HepG2 (cell line): Measurements from ENCODE around the gene MLYCD. TPM values are rescaled to one million over a fixed set of nuclear protein-coding genes. Genes with fewer than 3 reads are reported as not detected.

Experiments used
- ATAC-seq: fragments of 200-7000 bp; cut with Tn5 transposase; 3 replicates; pipeline ENCODE4 v1.9.1; 2020; ENCODE audit warnings: mild to moderate bottlenecking, moderate library complexity
- BruUV-seq: library from RNA; stranded (reverse); fragments of 400-500 nt; replicated peaks from 2 replicates; lab custom pipeline; 2021; lab: Mats Ljungman, UMichigan
- CTCF ChIA-PET: fragments of 300-600 bp; formaldehyde crosslinking; extraction: SDS; loops from one replicate; lab custom pipeline; 2021; ENCODE audit warnings: low total read pairs, inconsistent platforms, low intra/inter-chr PET ratio; lab: Yijun Ruan, JAX
- POLR2A ChIA-PET: fragments of 350-600 bp; sonication (Branson Sonifier 250); formaldehyde crosslinking; loops from one replicate; lab custom pipeline; 2020; ENCODE audit warnings: antibody characterized with exemption, inconsistent platforms; lab: Yijun Ruan, JAX
- DNase-seq: peaks from one replicate; pipeline ENCODE4 v3.0.0-alpha.2; 2015; ENCODE audit warnings: low spot score
- FAIRE-seq: peaks from 3 replicates; lab custom pipeline; 2011; peaks lifted over from hg19 to GRCh38; lab: Jason Lieb, UNC
- H2AFZ ChIP-seq: one replicate; pipeline ENCODE4 v1.6.1; 2011; ENCODE audit warnings: low read length, inconsistent platforms
- H3K27ac ChIP-seq: fragments of 300-600 bp; 3 replicates; pipeline ENCODE4 v1.8.0; 2011; ENCODE audit warnings: mixed run types, mild to moderate bottlenecking, mixed read lengths, low read length, inconsistent platforms; ENCODE audit not compliant: insufficient read depth; ENCODE audit errors: extremely low read length
- H3K27me3 ChIP-seq, 2 experiments: fragments of 200-600 bp in 1 of 2; 2 replicates in 1 of 2; 3 replicates in 1 of 2; pipeline versions ENCODE4 v1.6.0 to v1.8.0; 2011; ENCODE audit warnings: low read length in 2 of 2, mild to moderate bottlenecking in 2 of 2, moderate library complexity in 2 of 2, inconsistent platforms in 1 of 2; ENCODE audit not compliant: insufficient read depth in 2 of 2, control insufficient read depth in 1 of 2
- H3K36me3 ChIP-seq, 2 experiments: fragments of 200-600 bp in 1 of 2; replicated peaks in 1 of 2; 2 replicates in 1 of 2; 3 replicates in 1 of 2; pipeline versions ENCODE4 v1.5.1 to v1.8.0; 2011; ENCODE audit warnings: low read length in 2 of 2, inconsistent platforms in 1 of 2; ENCODE audit not compliant: insufficient read depth in 2 of 2, control insufficient read depth in 1 of 2
- H3K4me1 ChIP-seq: 2 replicates; pipeline ENCODE4 v1.5.1; 2012; ENCODE audit warnings: low read length, inconsistent platforms; ENCODE audit not compliant: insufficient read depth
- H3K4me2 ChIP-seq: 2 replicates; pipeline ENCODE4 v1.6.0; 2011; ENCODE audit warnings: low read depth, low read length, inconsistent platforms
- H3K4me3 ChIP-seq, 3 experiments: fragments of 200-600 bp in 1 of 3; sonication (generic), shearing (Covaris generic) in 1 of 3; replicated peaks in 1 of 3; 2 replicates each; pipeline ENCODE4 v1.5.1; 2011 to 2016; ENCODE audit warnings: low read length in 3 of 3, inconsistent platforms in 2 of 3, low read depth in 2 of 3, mild to moderate bottlenecking in 2 of 3, control low read depth in 1 of 3, mixed read lengths in 1 of 3; ENCODE audit not compliant: insufficient read depth in 1 of 3
- H3K79me2 ChIP-seq: one replicate; pipeline ENCODE4 v1.6.1; 2011; ENCODE audit warnings: low read length, inconsistent platforms; ENCODE audit not compliant: insufficient read depth
- H3K9ac ChIP-seq: 2 replicates; pipeline ENCODE4 v1.6.0; 2011; ENCODE audit warnings: mild to moderate bottlenecking, low read depth, low read length, inconsistent platforms; ENCODE audit not compliant: insufficient read depth
- H3K9me3 ChIP-seq: 2 replicates; pipeline ENCODE4 v1.5.1; 2012; ENCODE audit warnings: mild to moderate bottlenecking, low read length
- H4K20me1 ChIP-seq: 2 replicates; pipeline ENCODE4 v1.6.0; 2011; ENCODE audit warnings: inconsistent platforms, mild to moderate bottlenecking, low read length, moderate library complexity; ENCODE audit not compliant: insufficient read depth
- AHDC1 ChIP-seq: sonication (generic); formaldehyde crosslinking; IDR thresholded peaks from 2 replicates; pipeline ENCODE4 v1.5.1; 2020; ENCODE audit warnings: mild to moderate bottlenecking, missing genetic modification reagents, borderline replicate concordance
- KAT2B ChIP-seq: fragments of 150-350 bp; IDR thresholded peaks from 2 replicates; pipeline ENCODE4 v1.6.1; 2014; ENCODE audit warnings: low read depth, low read length, borderline replicate concordance
- MNT ChIP-seq: fragments of 450-650 bp; IDR thresholded peaks from 2 replicates; pipeline ENCODE4 v1.6.1; 2016
- MXI1 ChIP-seq: IDR thresholded peaks from 3 replicates; pipeline ENCODE4 v1.6.1; 2012; ENCODE audit warnings: low read depth, low read length, inconsistent platforms, borderline replicate concordance
- NCOR1 ChIP-seq: fragments of 200-600 bp; sonication (generic); IDR thresholded peaks from 2 replicates; pipeline ENCODE4 v1.7.0; 2017; ENCODE audit warnings: antibody characterized with exemption, low read length, borderline replicate concordance
- POLR2A ChIP-seq, 2 experiments: IDR thresholded peaks; 2 replicates each; pipeline ENCODE4 v1.6.1; 2011; ENCODE audit warnings: low read depth in 2 of 2, low read length in 2 of 2, mild to moderate bottlenecking in 1 of 2, moderate library complexity in 1 of 2; ENCODE audit not compliant: insufficient read depth in 1 of 2
- TBP ChIP-seq: sonication (generic); formaldehyde crosslinking; IDR thresholded peaks from 2 replicates; pipeline ENCODE4 v1.5.0; 2020; ENCODE audit warnings: missing genetic modification reagents
- TCF12 ChIP-seq, 2 experiments: fragments of 450-650 bp in 1 of 2; sonication (generic) in 1 of 2; formaldehyde crosslinking in 1 of 2; IDR thresholded peaks; 2 replicates each; pipeline versions ENCODE4 v1.6.1 to v1.8.0; 2017 to 2022; ENCODE audit warnings: antibody characterized with exemption in 1 of 2, mild to moderate bottlenecking in 1 of 2, missing genetic modification reagents in 1 of 2, moderate library complexity in 1 of 2
- ZC3H4 ChIP-seq: sonication (generic); formaldehyde crosslinking; IDR thresholded peaks from 2 replicates; pipeline ENCODE4 v1.4.0; 2020; ENCODE audit warnings: missing genetic modification reagents, borderline replicate concordance
- ZKSCAN5 ChIP-seq: sonication (generic); formaldehyde crosslinking; IDR thresholded peaks from 2 replicates; pipeline ENCODE4 v1.5.1; 2020; ENCODE audit warnings: mild to moderate bottlenecking, missing genetic modification reagents
- ZNF772 ChIP-seq: sonication (generic); formaldehyde crosslinking; IDR thresholded peaks from 2 replicates; pipeline ENCODE4 v1.5.0; 2020; ENCODE audit warnings: mild to moderate bottlenecking, missing genetic modification reagents
- ZNF788 ChIP-seq: sonication (generic); formaldehyde crosslinking; IDR thresholded peaks from 2 replicates; pipeline ENCODE4 v1.5.0; 2020; ENCODE audit warnings: mild to moderate bottlenecking, missing genetic modification reagents, borderline replicate concordance
- WGBS: methylation state at CpG from one replicate; pipeline ENCODE4 v1.1.6; 2017; ENCODE audit warnings: low lambda C conversion rate; 5-methylcytosine and 5-hydroxymethylcytosine counted together
- in situ Hi-C: cut with HindIII; loops from 2 replicates; pipeline ENCODE4 v1.10.0; 2017; ENCODE audit warnings: low pct_unique_long_range_greater_than_20kb; ENCODE audit not compliant: extremely low pct_ligation_motif_present
- intact Hi-C: fragments of 100-400 bp; cut with micrococcal nuclease; formaldehyde crosslinking; loops from one replicate; pipeline ENCODE4 v1.10.0; 2022; ENCODE audit not compliant: unreplicated experiment
- polyA plus RNA-seq, 8 experiments: library from polyadenylated mRNA; depleted of rRNA in 3 of 8; stranded (reverse) in 7 of 8; unstranded in 1 of 8; fragments of >200 nt; fragmentation: Illumina TruSeq in 4 of 8; extraction: Trizol in 4 of 8; gene quantifications; 2 replicates each; pipeline versions ENCODE4 v1.2.1 to v1.2.3, GENCODE V29; 2011 to 2016; ENCODE audit warnings: low read depth in 4 of 8, missing spikeins in 1 of 8, mixed read lengths in 1 of 8; ENCODE audit not compliant: insufficient read depth in 1 of 8
- total RNA-seq, 5 experiments: library from RNA; depleted of rRNA; stranded (reverse); fragments of >200 nt; fragmentation: Illumina TruSeq; extraction: Trizol; gene quantifications; 2 replicates each; pipeline ENCODE4 v1.2.3, GENCODE V29; 2016; ENCODE audit warnings: low read depth in 1 of 5
- TF ChIP-seq, protein P1 (sequence below): sonication (generic); formaldehyde crosslinking; IDR thresholded peaks from 2 replicates; pipeline ENCODE4 v1.8.0; 2022; ENCODE audit warnings: mild to moderate bottlenecking, missing genetic modification reagents, borderline replicate concordance

The MLYCD gene
- total and polyA plus RNA-seq, 2 of the 13 experiments (the other 11 are each of a cell fraction or from before 2014, with no cell fraction given), result 1.8 to 4.0 TPM

GRCh38 chr16:83955218-83956130 lies 56.6 kb downstream of the MLYCD start:
- DNase-seq (no peak), FAIRE-seq (no peak), ATAC-seq (no peak)
- CTCF ChIA-PET, result interaction anchor here (2.2 to 5.5 kb wide), 3 partner anchors 28 to 109 kb away, joined by 7 to 53 read pairs (median 31); no protein-coding TSS in a partner anchor
- in situ Hi-C loops (loop anchor here (5.0 to 25.0 kb wide), 2 partner anchors 87 to 232 kb away; partner anchors contain the start of genes ADAD2, SLC38A8 and TAF1C), intact Hi-C loops (loop anchor here (1.0 to 10.0 kb wide), 3 partner anchors 89 to 131 kb away; no protein-coding TSS in a partner anchor)
- Histone ChIP-seq H3K4me3 (peak overlapping the region in 1 of 3 experiments; percentile 90; a peak in 2 of 6 replicates), H3K36me3 (peaks cover 33 to 51% of the 10 kb centered on the region in 2 experiments), H3K27ac (peak overlapping the region; percentile 94), H3K9ac (peak overlapping the region; percentile 87; the same call in 1 of the 2 replicates), H2AFZ (no peak overlapping the region), H3K9me3 (no peaks in the 10 kb centered on the region), H3K4me1 (peaks cover 52% of the 10 kb centered on the region), H3K4me2 (peak overlapping the region; percentile 97), H3K79me2 (peaks cover 24% of the 10 kb centered on the region), H4K20me1 (peaks cover 37% of the 10 kb centered on the region), H3K27me3 (no peaks in the 10 kb centered on the region; a peak in 1 of 5 replicates)
- 86% methylated on average over 22 of the region's 23 CpGs for WGBS
- POLR2A ChIA-PET, result interaction anchor here (1.1 to 3.4 kb wide), 4 partner anchors 9 to 29 kb away, joined by 3 to 46 read pairs (median 8); no protein-coding TSS in a partner anchor
- BruUV-seq, result no TSS peak
- TF ChIP-seq AHDC1 (CRISPR knock-in tag), result no peak
- TF ChIP-seq, protein P1, sequence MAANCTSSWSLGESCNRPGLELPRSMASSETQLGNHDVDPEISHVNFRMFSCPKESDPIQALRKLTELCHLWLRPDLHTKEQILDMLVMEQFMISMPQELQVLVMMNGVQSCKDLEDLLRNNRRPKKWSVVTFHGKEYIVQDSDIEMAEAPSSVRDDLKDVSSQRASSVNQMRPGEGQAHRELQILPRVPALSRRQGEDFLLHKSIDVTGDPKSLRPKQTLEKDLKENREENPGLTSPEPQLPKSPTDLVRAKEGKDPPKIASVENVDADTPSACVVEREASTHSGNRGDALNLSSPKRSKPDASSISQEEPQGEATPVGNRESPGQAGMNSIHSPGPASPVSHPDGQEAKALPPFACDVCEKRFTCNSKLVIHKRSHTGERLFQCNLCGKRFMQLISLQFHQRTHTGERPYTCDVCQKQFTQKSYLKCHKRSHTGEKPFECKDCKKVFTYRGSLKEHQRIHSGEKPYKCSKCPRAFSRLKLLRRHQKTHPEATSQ (CRISPR knock-in tag), result no peak
- TF ChIP-seq ZNF788 (CRISPR knock-in tag), result 0 out of 2 replicates have a peak, but pooled peaks have one; percentile 1
- TF ChIP-seq MXI1, result no peak
- no peak for TF ChIP-seq TCF12 (IDR thresholded peaks at IDR 0.05)
- no peak for TF ChIP-seq TCF12 (CRISPR knock-in tag; IDR thresholded peaks at IDR 0.05)
- TF ChIP-seq ZNF772 (CRISPR knock-in tag), result no peak
- peak; percentile 73; the same call in 1 of the 2 replicates for TF ChIP-seq ZC3H4 (CRISPR knock-in tag)
- TF ChIP-seq KAT2B, result no peak
- TF ChIP-seq ZKSCAN5 (CRISPR knock-in tag), result no peak
- TF ChIP-seq TBP (CRISPR knock-in tag), result no peak
- TF ChIP-seq MNT, result peak; percentile 56
- peak in 1 of 2 experiments; percentile 14; a peak in 3 of 4 replicates for TF ChIP-seq POLR2A (IDR thresholded peaks at IDR 0.05; ENCODE audit: insufficient read depth in 1 of 2, low read depth in 2 of 2, low read length in 2 of 2)
- no peak for TF ChIP-seq NCOR1
